ENCODE results near the gene KCTD13.

- TF ChIP-seq CTCF (IDR thresholded peaks at IDR 0.05), result no peak
- TF ChIP-seq EP300 (IDR thresholded peaks at IDR 0.05), result no peak
- no peak for TF ChIP-seq POLR2A (IDR thresholded peaks at IDR 0.05)
Observed at GRCh38 chr16:29905668-29906067, 20.4 kb downstream of the KCTD13 start.
